GM23248 (cell line): ENCODE measurements around the gene TAS2R9.

ENCODE experiments used
- EZH2 ChIP-seq: fragments of 200-600 bp; sonication (generic); IDR thresholded peaks from 2 replicates; pipeline ENCODE4 v1.6.1; 2018; ENCODE audit warnings: antibody characterized with exemption, mild to moderate bottlenecking; ENCODE audit not compliant: insufficient read depth, poor library complexity, severe bottlenecking
- EZH2phosphoT487 ChIP-seq: fragments of 200-600 bp; sonication (generic); IDR thresholded peaks from 2 replicates; pipeline ENCODE4 v1.6.1; 2018; ENCODE audit warnings: antibody characterized with exemption, moderate library complexity, mild to moderate bottlenecking, low read depth; ENCODE audit not compliant: insufficient read depth

- TF ChIP-seq EZH2 (no peak), EZH2phosphoT487 (no peak)
These were observed 26.7 kb downstream of the TAS2R9 start for GRCh38 chr12:10783252-10783651.
